GM18511 (cell line): ENCODE measurements around the gene FOXO3.

Source experiments
- ATAC-seq: cut with Tn5 transposase; IDR thresholded peaks from one replicate; pipeline ENCODE4 v1.9.1; 2021; ENCODE audit warnings: mild to moderate bottlenecking, moderate library complexity; ENCODE audit not compliant: unreplicated experiment

FOXO3 gene

DNA sequence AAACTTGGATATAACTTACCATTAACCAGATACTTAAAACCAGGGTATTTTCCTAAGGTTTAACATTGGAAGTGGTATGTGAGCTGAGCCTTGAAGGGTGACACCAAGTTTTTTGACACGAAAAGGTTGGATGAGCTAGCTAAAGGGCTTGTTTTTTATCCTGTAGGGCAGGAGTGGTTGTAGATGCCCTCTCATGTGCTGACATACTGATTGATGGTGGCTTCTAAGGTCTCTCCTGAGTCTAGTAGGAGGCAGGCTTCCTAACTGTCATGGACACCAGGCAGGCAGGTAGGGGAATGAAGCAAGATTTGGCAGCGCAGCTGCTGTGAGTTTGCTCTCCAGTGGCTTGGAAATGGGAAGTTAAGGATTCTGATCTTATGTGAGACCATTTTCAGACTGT, 66.1 kb downstream of the FOXO3 start:
- ATAC-seq: no peak

DNA sequence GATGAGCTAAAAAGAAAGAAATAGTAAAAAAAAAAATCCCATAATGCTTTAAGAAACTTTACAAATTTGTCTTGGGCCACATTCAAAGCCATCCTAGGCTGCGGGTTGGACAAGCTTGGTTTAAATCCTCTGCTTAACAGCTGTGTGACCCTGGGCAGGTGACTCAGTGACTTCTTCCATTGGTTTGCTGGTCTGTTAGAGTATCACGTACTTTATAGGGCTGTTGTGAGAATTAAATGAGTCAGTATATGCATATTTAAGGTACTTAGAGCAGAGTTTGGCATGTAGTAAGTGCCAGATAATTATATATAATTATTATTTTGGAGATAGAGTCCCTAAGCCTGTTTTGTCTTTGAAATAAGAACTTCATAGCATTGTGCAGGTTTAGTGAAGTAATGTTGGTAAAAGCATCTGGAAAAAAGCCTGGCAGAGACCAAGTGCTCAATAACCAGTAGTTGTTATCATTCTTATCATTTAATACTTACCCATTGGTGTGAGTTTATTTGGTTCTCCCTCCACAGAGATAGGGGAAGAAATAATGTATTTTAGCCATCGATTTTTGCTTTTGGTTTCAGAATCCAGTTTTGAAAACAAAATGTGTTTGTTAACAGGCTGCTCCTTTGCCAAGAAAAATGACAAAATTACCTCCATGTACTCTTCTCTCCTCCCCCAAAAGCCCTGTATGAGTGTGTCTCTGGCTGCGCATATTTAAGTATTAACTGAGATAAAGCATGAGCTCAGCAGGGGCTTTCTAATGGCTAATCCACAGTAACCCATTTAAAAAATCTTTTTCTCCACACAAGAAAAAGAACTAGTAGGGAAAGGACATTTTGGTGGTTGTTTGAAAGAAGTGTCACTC, 67.2 kb downstream of the FOXO3 start:
- ATAC-seq: no peak

DNA sequence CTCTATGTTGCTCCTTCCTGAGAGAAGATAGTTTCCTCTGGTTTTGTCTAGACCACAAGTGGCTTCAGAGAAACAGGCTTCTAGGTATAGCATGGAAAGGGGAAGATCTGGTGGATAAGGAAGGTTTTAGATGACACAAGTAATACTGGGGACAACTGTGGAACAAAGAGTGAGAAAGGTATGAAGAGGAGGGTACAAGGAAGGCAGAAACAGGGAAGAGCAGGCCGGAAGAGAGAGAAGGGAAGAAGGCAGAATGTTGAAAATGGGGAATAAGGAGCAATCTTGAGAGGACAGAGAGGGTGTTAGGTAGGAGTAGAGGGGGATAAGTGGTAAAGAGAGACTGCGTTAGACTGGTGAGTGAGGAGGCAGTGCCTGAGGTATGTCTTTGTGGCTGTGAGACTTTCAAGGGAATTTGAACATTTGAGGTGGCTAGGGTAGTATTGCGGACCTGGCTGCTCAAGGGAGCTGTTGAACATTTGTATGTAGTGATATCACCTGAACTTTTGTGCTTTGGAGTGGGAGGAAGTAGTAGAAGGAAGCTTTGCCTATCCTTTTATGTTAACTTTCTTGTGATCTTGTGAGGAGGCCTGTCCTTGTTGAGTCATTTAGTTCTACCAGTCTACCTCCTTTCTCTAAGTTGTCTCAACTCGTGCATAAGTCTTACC, 69.5 kb downstream of the FOXO3 start:
- no peak for ATAC-seq

GRCh38 chr6:108632441-108632840, 71.7 kb downstream of the FOXO3 start:
- ATAC-seq: no peak

- ATAC-seq: no peak
Measured at GRCh38 chr6:108633436-108633835, 72.7 kb downstream of the FOXO3 start.

DNA sequence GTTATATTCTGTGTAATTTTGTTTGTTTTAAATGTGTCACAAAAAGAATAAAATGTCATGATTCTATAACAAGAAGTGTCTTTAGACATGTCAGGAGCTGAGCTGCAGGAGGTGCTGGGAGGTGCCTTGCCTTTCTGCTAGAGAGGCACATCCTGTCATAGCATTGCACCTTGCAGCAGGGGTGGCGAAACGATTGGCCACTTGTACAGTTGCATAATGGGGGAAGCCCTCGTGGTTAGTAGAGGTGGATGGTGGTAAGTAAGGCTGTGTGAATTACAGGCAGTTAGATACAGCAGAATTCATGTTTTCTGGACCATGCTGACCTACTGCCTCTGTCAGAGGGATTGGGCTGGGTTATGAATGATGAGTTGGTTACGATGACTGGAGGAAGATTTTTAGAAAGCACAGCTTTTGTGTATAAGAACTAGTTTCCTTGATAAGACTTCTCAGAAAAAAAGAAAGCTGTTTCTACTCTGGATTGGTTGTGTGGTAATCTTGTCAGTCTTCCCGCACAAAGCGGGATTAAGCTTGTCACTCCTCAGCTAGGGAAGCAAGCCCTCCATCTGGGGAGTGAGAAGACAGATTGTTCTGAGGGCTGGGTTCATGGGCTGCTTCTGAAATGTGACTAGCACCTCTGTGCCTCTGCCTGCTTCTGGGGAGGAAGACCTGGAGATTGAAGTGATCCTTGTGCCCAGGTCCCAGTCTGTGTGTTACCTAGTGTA, 74.9 kb downstream of the FOXO3 start:
- no peak for ATAC-seq

DNA sequence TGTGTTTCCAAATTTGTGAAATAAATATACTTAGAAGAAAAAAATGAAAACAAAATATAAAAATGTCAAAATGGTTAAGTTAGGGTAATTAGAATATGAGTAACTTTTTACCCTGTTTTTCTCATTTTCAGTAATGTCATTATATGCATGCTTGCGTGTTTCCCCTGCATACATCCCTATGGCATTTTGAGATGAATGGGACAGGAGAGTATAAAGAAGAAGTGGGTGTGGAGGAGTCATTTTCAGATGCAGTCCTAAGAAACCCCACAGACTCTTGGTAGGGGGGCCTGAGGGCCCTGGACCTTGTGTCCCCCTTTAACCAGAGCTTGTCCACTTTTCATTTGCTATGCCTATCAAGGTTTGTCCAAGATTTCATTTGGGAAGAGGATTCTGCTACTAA, 77.2 kb downstream of the FOXO3 start:
- ATAC-seq: no peak

DNA sequence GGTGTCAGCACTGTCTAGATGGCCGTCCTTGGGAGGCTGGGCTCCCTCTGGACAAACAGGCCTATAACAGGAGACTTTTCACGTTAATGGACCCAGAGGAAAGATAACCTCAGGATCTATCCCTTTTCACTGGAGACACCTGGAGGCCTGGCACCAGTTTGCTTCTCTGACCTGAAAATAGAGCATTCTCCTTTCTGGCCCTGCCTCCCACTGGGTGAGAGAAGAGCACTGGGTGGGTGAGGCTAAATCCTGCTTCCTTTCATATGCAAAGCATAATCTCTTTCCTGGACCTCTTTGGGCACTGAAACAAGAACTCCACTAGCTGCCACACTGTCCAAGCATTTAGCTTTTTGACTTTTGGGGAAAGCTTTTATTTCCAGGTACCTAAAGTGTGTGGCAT, 78.3 kb downstream of the FOXO3 start:
- no peak for ATAC-seq

- no peak for ATAC-seq
Measured at GRCh38 chr6:108640104-108640503, 79.4 kb downstream of the FOXO3 start.

- ATAC-seq: no peak
Measured at GRCh38 chr6:108643184-108643583, 82.5 kb downstream of the FOXO3 start.

DNA sequence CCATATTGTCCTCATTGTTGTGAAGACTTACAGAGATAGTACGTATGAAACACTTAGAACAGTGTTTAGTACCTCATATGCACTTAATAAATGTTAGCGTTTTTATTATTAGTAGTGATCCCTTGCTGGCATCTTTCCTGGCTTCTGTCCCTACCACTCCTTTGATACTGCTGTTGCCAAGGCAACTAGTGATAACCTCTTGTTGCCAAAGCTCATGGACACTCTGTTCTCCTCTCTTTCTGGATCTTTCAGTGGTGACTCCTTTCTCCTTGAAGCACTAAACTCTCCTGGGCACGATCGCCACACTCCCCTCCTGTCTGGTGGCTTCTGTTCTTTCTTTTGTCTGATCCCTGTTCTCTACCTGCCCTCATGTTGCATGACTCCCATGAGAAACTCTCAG, 83.5 kb downstream of the FOXO3 start:
- ATAC-seq: no peak

DNA sequence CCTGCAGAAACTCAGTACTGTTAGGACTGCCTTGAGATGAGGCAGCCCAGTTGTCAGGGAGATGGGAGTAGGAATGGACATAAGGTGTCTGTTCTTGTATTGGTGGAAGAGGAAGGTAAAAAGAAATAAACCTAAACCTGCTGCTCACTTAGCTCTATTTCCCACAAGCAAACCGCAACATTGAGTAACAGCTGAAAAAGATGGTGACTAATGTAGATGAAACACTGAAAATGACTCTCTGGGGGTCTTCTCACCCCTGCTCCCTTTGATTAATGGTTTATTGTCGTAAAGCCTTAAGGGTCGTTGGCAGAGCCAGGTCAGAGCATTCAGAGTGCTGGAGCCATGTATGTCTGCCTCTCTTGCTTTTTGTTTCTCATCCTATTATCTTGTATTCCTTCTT, 87.5 kb downstream of the FOXO3 start:
- no peak for ATAC-seq

DNA sequence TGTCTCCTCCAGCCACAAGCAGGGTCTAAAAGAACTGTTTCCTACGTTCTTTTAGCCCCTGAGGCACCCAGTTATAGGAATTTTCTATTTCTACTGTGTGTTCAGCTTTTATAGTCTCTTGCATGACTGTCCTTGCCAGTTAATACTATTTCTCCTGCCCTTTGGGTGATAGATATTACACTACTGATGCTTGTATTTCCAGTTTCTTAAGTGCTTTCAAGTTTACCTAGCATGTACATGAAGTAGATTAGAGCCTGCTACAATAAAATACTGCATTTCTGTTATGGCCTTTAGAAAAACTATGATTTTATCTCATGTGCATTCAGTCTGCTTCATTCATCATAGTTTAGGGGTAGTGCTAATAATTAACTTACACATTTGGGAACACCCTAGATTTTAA, 89.6 kb downstream of the FOXO3 start:
- ATAC-seq: no peak

- ATAC-seq: no peak
Measured at GRCh38 chr6:108650781-108651180, 90.1 kb downstream of the FOXO3 start.

- ATAC-seq: no peak
Measured at GRCh38 chr6:108651340-108652227, 90.9 kb downstream of the FOXO3 start.

GRCh38 chr6:108652375-108652774, 91.7 kb downstream of the FOXO3 start:
- ATAC-seq: no peak

GRCh38 chr6:108653949-108654348, 93.2 kb downstream of the FOXO3 start:
- ATAC-seq: no peak

DNA sequence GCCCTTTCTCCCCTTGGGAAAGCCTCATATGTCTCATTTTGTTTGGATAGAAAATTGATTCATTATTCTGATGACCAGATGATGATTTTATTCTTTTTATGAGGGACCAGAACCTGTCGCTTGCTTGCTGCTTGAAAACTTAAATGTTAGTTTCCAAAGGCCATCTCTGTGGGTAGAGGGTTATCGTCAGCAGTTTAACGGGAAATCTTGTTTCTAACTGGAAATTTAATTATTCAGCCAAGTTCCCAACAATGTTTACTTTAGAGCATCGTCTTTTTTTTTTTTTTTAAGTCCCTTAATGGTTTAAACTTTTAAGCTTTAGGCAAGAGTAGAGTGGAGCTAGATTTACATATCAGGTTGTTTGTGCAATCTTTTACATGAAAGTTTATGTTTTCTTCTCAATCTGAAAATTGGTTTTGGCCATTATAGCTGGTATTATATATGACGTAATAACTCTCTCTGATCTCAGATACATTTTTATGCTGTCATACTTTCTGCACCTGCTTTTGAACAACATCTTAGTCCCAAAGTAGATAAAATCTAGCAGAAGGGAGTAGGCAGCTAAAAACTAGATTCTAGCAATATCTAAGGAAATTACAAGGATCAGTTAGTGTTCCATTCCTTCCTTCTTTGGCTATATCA, 93.9 kb downstream of the FOXO3 start:
- no peak for ATAC-seq

DNA sequence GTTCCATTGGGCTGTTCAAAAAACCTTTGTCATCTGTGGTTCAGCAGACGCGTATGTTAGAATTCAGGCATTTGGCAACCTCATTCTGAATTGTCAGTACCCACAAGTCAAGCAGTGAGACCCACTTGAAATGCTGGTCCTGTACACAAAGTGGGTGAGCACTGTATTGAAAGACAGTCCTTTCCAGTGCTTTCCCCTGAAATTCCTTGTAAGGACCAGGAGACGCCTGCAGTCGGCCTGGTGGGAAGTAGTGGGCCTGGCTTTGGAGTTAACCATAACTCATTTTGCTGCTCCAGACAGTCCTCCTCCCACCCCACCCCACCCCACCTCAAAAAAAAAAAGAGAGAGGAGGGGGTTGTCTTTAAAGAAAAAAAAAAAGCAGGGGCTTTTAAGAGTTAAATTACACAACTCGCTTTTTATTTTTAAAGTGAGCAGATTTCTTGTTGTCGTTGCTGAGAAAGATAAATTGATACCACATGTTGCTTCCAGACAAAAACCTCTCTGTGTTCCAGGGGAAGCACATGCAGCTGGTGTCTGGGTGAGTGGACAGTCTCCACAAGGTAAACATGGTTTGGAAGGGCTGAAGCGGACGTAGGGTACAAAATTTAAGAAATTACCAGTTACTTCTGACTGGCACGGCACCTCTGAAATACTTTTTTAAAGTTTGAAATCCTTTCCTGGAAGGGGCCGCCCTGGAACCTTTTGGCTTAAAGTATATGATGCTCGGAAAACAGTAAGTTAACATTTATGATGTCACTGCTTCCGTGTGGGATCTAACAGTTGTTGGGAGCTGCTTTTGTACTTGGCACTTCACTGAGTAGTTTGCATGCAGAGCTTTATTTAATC, 95.3 kb downstream of the FOXO3 start:
- no peak for ATAC-seq
